Osteoblast (primary cell): Measurements from ENCODE around the gene C11orf68. TPM values are rescaled to one million over a fixed set of nuclear protein-coding genes. Genes with fewer than 3 reads are reported as not detected.
"Not testable (repeated sequence)": the region's sequence is repeated elsewhere in the genome, so short reads cannot be mapped to it uniquely, and the experiment has no call there.

ENCODE experiments used
- DNase-seq: peaks from one replicate; pipeline ENCODE4 v3.0.0; 2011; ENCODE audit warnings: low spot score, mixed read lengths; ENCODE audit not compliant: insufficient read length; ENCODE audit errors: missing footprints
- H2AFZ ChIP-seq: 2 replicates; pipeline ENCODE4 v1.6.0; 2011; ENCODE audit warnings: mild to moderate bottlenecking, low read length
- H3K27ac ChIP-seq: 2 replicates; pipeline ENCODE4 v1.5.1; 2011; ENCODE audit warnings: mild to moderate bottlenecking, low read depth, low read length, moderate library complexity
- H3K27me3 ChIP-seq: 2 replicates; pipeline ENCODE4 v1.6.0; 2012; ENCODE audit warnings: mild to moderate bottlenecking, control low read depth, inconsistent platforms, low read length, moderate library complexity; ENCODE audit not compliant: insufficient read depth
- H3K36me3 ChIP-seq: 2 replicates; pipeline ENCODE4 v1.5.1; 2011; ENCODE audit warnings: mild to moderate bottlenecking, low read length, control low read depth, moderate library complexity; ENCODE audit not compliant: insufficient read depth
- H3K4me1 ChIP-seq: 2 replicates; pipeline ENCODE4 v1.5.1; 2011; ENCODE audit warnings: mild to moderate bottlenecking, low read length, control low read depth, moderate library complexity; ENCODE audit not compliant: insufficient read depth
- H3K4me2 ChIP-seq: 2 replicates; pipeline ENCODE4 v1.6.0; 2011; ENCODE audit warnings: mild to moderate bottlenecking, low read length; ENCODE audit not compliant: insufficient read depth
- H3K4me3 ChIP-seq: fragments of 200-600 bp; sonication (generic); 3 replicates; pipeline ENCODE4 v1.5.1; 2012; ENCODE audit warnings: mild to moderate bottlenecking, low read length, inconsistent platforms; ENCODE audit not compliant: insufficient read depth
- H3K79me2 ChIP-seq: 2 replicates; pipeline ENCODE4 v1.6.0; 2012; ENCODE audit warnings: mild to moderate bottlenecking, low read length, control low read depth, inconsistent platforms; ENCODE audit not compliant: insufficient read depth
- H3K9me3 ChIP-seq: 2 replicates; pipeline ENCODE4 v1.5.1; 2011; ENCODE audit warnings: low read depth, low read length, control low read depth
- H4K20me1 ChIP-seq: 2 replicates; pipeline ENCODE4 v1.6.0; 2012; ENCODE audit warnings: mild to moderate bottlenecking, low read length, control low read depth; ENCODE audit not compliant: insufficient read depth
- total RNA-seq: library from RNA; depleted of rRNA; stranded (reverse); fragments of >200 nt; gene quantifications from 2 replicates; pipeline ENCODE4 v1.2.3, GENCODE V29; 2012
- TF ChIP-seq, protein P1 (sequence below): IDR thresholded peaks from 2 replicates; pipeline ENCODE4 v1.5.1; 2011; ENCODE audit warnings: mild to moderate bottlenecking, low read depth, low read length, moderate library complexity; ENCODE audit errors: extremely low read depth

The C11orf68 gene
- total RNA-seq, 1 donor: 32.9 TPM

DNA sequence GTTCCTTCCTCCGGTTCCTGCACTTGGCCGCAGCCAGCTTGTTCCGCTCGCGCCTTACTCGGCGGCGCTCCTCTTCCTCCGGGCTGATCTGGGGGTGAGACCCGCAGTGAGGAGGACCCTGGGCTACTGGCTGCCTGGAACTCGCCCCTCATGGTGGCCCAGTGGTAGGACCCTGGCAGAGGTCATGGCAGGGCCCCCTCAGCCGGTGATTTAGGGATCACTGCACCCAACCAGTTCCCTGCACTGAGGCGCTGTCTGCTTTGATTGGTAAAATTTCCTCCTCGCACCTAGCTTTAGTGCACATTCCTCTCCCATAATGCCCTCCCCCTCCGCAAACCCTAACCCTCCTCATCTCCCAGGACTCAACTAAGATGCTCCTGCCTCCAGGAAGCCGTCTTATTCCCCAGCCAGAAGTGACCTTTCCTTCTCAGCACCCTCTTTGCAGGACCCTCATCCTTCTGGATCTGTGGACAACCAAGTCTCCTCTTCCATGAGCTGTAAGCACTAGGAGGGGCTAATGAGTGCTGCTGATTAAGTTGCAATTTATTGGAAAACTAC lies 24.7 kb downstream of the C11orf68 start:
- H3K27me3 ChIP-seq: no peaks in the 10 kb centered on the region
- H3K79me2 ChIP-seq: peaks cover 79% of the 10 kb centered on the region
- peaks cover 60% of the 10 kb centered on the region for H4K20me1 ChIP-seq
- peaks cover 82% of the 10 kb centered on the region for H3K4me1 ChIP-seq
- TF ChIP-seq, protein P1, sequence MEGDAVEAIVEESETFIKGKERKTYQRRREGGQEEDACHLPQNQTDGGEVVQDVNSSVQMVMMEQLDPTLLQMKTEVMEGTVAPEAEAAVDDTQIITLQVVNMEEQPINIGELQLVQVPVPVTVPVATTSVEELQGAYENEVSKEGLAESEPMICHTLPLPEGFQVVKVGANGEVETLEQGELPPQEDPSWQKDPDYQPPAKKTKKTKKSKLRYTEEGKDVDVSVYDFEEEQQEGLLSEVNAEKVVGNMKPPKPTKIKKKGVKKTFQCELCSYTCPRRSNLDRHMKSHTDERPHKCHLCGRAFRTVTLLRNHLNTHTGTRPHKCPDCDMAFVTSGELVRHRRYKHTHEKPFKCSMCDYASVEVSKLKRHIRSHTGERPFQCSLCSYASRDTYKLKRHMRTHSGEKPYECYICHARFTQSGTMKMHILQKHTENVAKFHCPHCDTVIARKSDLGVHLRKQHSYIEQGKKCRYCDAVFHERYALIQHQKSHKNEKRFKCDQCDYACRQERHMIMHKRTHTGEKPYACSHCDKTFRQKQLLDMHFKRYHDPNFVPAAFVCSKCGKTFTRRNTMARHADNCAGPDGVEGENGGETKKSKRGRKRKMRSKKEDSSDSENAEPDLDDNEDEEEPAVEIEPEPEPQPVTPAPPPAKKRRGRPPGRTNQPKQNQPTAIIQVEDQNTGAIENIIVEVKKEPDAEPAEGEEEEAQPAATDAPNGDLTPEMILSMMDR: no peak
- H3K9me3 ChIP-seq: no peaks in the 10 kb centered on the region
- no peak overlapping the region for H2AFZ ChIP-seq
- no peak overlapping the region for H3K4me3 ChIP-seq
- H3K27ac ChIP-seq: peak overlapping the region; percentile 56
- H3K36me3 ChIP-seq: peaks cover 58% of the 10 kb centered on the region
- peak overlapping the region; percentile 45 for H3K4me2 ChIP-seq
- peak; percentile 72 for DNase-seq

DNA sequence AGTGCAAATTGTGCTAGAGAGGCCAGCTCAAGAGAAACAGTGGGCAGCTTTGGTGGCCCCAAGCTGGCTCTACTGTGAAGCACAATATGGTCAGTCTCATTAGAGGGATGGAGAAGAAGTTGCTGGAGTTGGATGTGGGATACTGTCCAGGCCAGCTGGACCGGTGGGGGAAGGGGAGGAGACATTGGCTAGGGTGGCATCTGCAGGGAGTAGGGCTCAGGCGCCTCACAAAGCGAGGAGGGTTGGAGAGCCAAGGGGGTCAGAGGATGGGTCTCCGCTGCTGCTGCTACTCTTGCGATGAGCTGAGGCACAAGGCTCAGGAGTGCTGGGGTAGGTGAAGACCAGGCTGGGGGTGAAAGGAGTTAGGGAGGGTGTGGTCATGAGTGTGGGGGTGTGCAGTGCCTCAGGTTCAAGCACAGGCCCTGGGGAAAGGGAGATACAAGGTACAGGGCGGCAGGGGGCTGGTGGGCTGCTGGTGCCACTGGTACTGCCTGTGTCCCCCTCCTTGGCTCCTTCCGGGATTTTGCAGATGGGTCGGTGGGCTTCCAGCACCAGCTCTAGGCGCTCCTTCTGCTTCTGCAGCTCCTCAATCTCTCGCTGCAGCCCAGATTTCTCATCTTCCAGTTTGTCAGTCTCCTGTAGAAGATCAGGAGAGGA lies 26.1 kb downstream of the C11orf68 start:
- peak overlapping the region; percentile 95 for H3K4me3 ChIP-seq
- H3K27ac ChIP-seq: peak overlapping the region; percentile 98
- H3K4me2 ChIP-seq: peak overlapping the region; percentile 100
- H3K36me3 ChIP-seq: peaks cover 53% of the 10 kb centered on the region
- peaks cover 79% of the 10 kb centered on the region for H3K4me1 ChIP-seq
- DNase-seq: no peak
- peaks cover 66% of the 10 kb centered on the region for H3K79me2 ChIP-seq
- peaks cover 60% of the 10 kb centered on the region for H4K20me1 ChIP-seq
- H3K27me3 ChIP-seq: no peaks in the 10 kb centered on the region
- H2AFZ ChIP-seq: no peak overlapping the region
- H3K9me3 ChIP-seq: no peaks in the 10 kb centered on the region
- TF ChIP-seq, protein P1: no peak

DNA sequence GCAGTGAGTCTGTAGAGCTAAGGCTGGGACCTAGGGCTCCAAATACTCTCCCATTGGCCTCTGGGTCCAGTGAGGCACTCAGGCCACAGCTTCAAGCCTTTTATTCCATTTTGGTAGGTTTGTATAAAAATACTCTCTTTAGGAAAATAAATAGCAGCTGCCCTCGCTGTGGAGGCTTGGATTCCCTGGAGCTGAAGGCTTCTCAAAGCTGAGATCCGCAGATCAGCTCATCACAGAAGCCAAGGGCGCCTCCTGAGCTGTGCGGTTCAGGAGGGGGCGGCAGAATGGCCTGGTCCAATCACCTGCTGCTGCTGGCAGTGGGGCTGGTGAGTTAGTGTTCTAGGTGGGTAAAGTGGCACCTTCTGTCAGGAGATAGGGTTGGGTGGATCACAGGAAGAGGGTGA lies 26.7 kb downstream of the C11orf68 start:
- peaks cover 49% of the 10 kb centered on the region for H3K36me3 ChIP-seq
- peak overlapping the region; percentile 95 for H3K4me3 ChIP-seq
- H3K79me2 ChIP-seq: peaks cover 66% of the 10 kb centered on the region
- H2AFZ ChIP-seq, H3K27me3 ChIP-seq, H3K9me3 ChIP-seq: not testable (repeated sequence)
- peaks cover 79% of the 10 kb centered on the region for H3K4me1 ChIP-seq
- peak; percentile 77 for DNase-seq
- H3K27ac ChIP-seq: peak overlapping the region; percentile 98
- peak overlapping the region; percentile 100 for H3K4me2 ChIP-seq
- peaks cover 56% of the 10 kb centered on the region for H4K20me1 ChIP-seq

DNA sequence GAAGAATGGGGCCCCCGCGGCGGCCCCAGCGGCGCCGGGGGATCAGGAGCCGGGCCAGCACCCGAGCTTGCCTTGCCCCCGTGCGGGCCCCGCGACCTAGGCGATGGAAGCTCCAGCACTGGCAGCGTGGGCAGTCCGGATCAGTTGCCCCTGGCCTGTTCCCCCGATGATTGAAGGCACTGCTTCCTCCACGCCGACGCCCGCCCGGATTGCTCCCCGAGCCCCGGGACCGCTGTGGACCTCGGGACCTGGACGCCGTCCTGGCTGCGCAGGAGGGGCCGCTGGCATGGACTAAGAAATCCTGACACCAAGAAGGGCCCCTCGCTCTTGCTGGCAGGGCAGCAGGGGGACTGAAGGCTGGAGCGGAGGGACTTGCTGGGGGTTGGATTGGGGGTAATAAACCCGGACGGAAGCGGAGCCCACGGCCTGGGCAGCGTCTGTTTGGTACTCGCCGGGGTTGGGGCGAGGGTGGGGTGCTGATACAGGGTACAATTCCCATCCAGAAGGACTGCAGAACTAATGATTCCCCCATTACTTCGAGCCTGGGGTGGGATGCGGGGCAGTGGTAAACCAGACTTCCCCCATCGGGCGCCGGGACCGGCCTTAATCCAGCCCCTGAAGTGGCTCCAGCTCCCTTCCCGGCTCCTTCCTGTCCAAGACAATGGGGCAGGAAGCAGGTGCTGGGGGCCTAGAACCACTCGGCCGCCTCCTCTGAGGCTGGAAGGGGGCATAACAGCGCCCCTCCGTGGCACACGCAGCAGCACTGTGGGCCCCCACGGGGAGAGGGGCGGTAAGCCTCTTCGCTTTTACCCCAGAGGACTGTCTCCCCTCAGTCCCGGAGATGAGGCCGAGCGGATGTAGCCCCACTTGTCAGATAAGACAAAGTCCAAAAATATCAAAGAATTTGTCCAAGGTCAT lies 27.4 kb downstream of the C11orf68 start:
- TF ChIP-seq, protein P1: peak; percentile 26
- peak overlapping the region; percentile 98 for H3K27ac ChIP-seq
- no peaks in the 10 kb centered on the region for H3K27me3 ChIP-seq
- no peak overlapping the region for H2AFZ ChIP-seq
- H3K4me2 ChIP-seq: peak overlapping the region; percentile 100
- H3K4me3 ChIP-seq: peak overlapping the region; percentile 95
- H3K4me1 ChIP-seq: peaks cover 77% of the 10 kb centered on the region
- H3K36me3 ChIP-seq: peaks cover 48% of the 10 kb centered on the region
- peaks cover 66% of the 10 kb centered on the region for H3K79me2 ChIP-seq
- DNase-seq: peak; percentile 86
- H3K9me3 ChIP-seq: no peaks in the 10 kb centered on the region
- peaks cover 50% of the 10 kb centered on the region for H4K20me1 ChIP-seq
